GM23338 (cell line): ENCODE data around the gene MARF1. TPM values are rescaled to one million over a fixed set of nuclear protein-coding genes. Genes with fewer than 3 reads are reported as not detected.
A peak's percentile ranks its signal among the peaks of the same experiment; 100 is the strongest.

Source experiments
- ATAC-seq: fragments of 200-7000 bp; cut with Tn5 transposase; 3 replicates; pipeline ENCODE4 v1.9.1; 2020
- DNase-seq: peaks from one replicate; pipeline ENCODE4 v3.0.0-alpha.2; 2015; ENCODE audit warnings: low spot score
- H2AFZ ChIP-seq: fragments of 200-600 bp; sonication (generic); 2 replicates; pipeline ENCODE4 v1.8.0; 2016; ENCODE audit warnings: antibody characterized with exemption, mild to moderate bottlenecking, moderate library complexity
- H3F3A ChIP-seq: fragments of 200-600 bp; sonication (generic); replicated peaks from 2 replicates; pipeline ENCODE4 v1.8.0; 2017; ENCODE audit warnings: antibody characterized with exemption, mixed run types, low read depth
- H3K27ac ChIP-seq: fragments of 200-600 bp; sonication (generic); 2 replicates; pipeline ENCODE4 v1.6.1; 2016; ENCODE audit warnings: low read depth
- H3K27me3 ChIP-seq: fragments of 200-600 bp; sonication (generic); 2 replicates; pipeline ENCODE4 v1.8.0; 2016; ENCODE audit warnings: mild to moderate bottlenecking, mixed run types, moderate library complexity; ENCODE audit not compliant: insufficient read depth
- H3K36me3 ChIP-seq: fragments of 200-600 bp; sonication (generic); 2 replicates; pipeline ENCODE4 v1.8.0; 2016; ENCODE audit warnings: mild to moderate bottlenecking; ENCODE audit not compliant: insufficient read depth
- H3K4me1 ChIP-seq: fragments of 200-600 bp; sonication (generic); 2 replicates; pipeline ENCODE4 v1.8.0; 2016; ENCODE audit warnings: mild to moderate bottlenecking, moderate library complexity; ENCODE audit not compliant: insufficient read depth
- H3K4me2 ChIP-seq: fragments of 200-600 bp; sonication (generic); 2 replicates; pipeline ENCODE4 v1.7.1; 2017; ENCODE audit warnings: mixed run types
- H3K4me3 ChIP-seq: fragments of 200-600 bp; sonication (generic); 2 replicates; pipeline ENCODE4 v1.6.1; 2016; ENCODE audit warnings: mixed run types
- H3K79me2 ChIP-seq: fragments of 200-600 bp; sonication (generic); replicated peaks from 2 replicates; pipeline ENCODE4 v1.8.0; 2017; ENCODE audit warnings: mild to moderate bottlenecking; ENCODE audit not compliant: insufficient read depth
- H3K9me2 ChIP-seq: fragments of 200-600 bp; sonication (generic); 2 replicates; pipeline ENCODE4 v1.8.0; 2017; ENCODE audit not compliant: insufficient read depth
- H4K20me1 ChIP-seq: fragments of 200-600 bp; sonication (generic); replicated peaks from 2 replicates; pipeline ENCODE4 v1.8.0; 2017; ENCODE audit warnings: mild to moderate bottlenecking; ENCODE audit not compliant: insufficient read depth
- H3K27ac Mint-ChIP-seq: 2 replicates; pipeline ENCODE4 v1.8.0; 2020; ENCODE audit warnings: inconsistent platforms, mild to moderate bottlenecking, moderate library complexity, mixed read lengths
- H3K27me3 Mint-ChIP-seq: 3 replicates; pipeline ENCODE4 v1.8.0; 2022; ENCODE audit warnings: low read depth, mild to moderate bottlenecking, moderate library complexity, mixed read lengths, inconsistent platforms; ENCODE audit not compliant: insufficient read depth, poor library complexity
- H3K36me3 Mint-ChIP-seq: 3 replicates; pipeline ENCODE4 v1.8.0; 2021; ENCODE audit warnings: low read depth, mild to moderate bottlenecking, inconsistent platforms, moderate library complexity, mixed read lengths
- H3K4me1 Mint-ChIP-seq: 3 replicates; pipeline ENCODE4 v1.8.0; 2020; ENCODE audit warnings: mild to moderate bottlenecking, inconsistent platforms, mixed read lengths
- H3K4me3 Mint-ChIP-seq: 3 replicates; pipeline ENCODE4 v1.8.0; 2021; ENCODE audit warnings: moderate library complexity, mild to moderate bottlenecking, inconsistent platforms, mixed read lengths
- H3K9me3 Mint-ChIP-seq: 3 replicates; pipeline ENCODE4 v1.8.0; 2020; ENCODE audit warnings: moderate library complexity, mild to moderate bottlenecking, inconsistent platforms, mixed read lengths
- CREB1 ChIP-seq: fragments of 250-450 bp; sonication (Bioruptor Pico); IDR thresholded peaks from 2 replicates; pipeline ENCODE4 v1.5.0; 2020; ENCODE audit warnings: low read depth, mild to moderate bottlenecking, moderate library complexity
- ETS1 ChIP-seq: IDR thresholded peaks from 2 replicates; pipeline ENCODE4 v1.6.1; 2016; ENCODE audit warnings: antibody characterized with exemption
- EZH2 ChIP-seq: fragments of 200-600 bp; sonication (generic); IDR thresholded peaks from one replicate; pipeline ENCODE4 v1.8.0; 2017; ENCODE audit warnings: antibody characterized with exemption, mild to moderate bottlenecking, low read depth; ENCODE audit not compliant: unreplicated experiment
- JUNB ChIP-seq: IDR thresholded peaks from one replicate; pipeline ENCODE4 v1.6.1; 2016; ENCODE audit warnings: antibody characterized with exemption; ENCODE audit not compliant: unreplicated experiment
- NANOG ChIP-seq: IDR thresholded peaks from 2 replicates; pipeline ENCODE4 v1.6.1; 2016; ENCODE audit warnings: antibody characterized with exemption, borderline replicate concordance
- POLR2AphosphoS5 ChIP-seq: IDR thresholded peaks from 2 replicates; pipeline ENCODE4 v1.6.1; 2016; ENCODE audit warnings: antibody characterized with exemption, low read depth
- ZNF462 ChIP-seq: fragments of 250-450 bp; sonication (Bioruptor Pico); IDR thresholded peaks from 2 replicates; pipeline ENCODE4 v1.5.0; 2020; ENCODE audit warnings: mild to moderate bottlenecking, moderate library complexity
- polyA plus RNA-seq: library from polyadenylated mRNA; unstranded; fragments of >200 nt; fragmentation: Nextera tagmentation; extraction: Ambion mirVana; gene quantifications from 2 replicates; pipeline ENCODE4 v1.2.1, GENCODE V29; 2016
- total RNA-seq: library from RNA; depleted of rRNA; stranded (reverse); fragments of >200 nt; shearing (Covaris generic); gene quantifications from 2 replicates; pipeline ENCODE4 v1.2.3, GENCODE V29; 2014

Gene MARF1
- total and polyA plus RNA-seq, 2 experiments from 2014 or later, result 8.3 to 16.0 TPM

- no peak for TF ChIP-seq ZNF462
These were observed 9.5 kb upstream of the MARF1 start (continued) for GRCh38 chr16:15652293-15653001.

- Histone ChIP-seq H3K79me2 (peaks cover 48% of the 10 kb centered on the region), H3K36me3 (no peaks in the 10 kb centered on the region), H3K27me3 (no peaks in the 10 kb centered on the region), H3K4me1 (no peaks in the 10 kb centered on the region), H3K4me3 (peak overlapping the region; percentile 97), H4K20me1 (peaks cover 8% of the 10 kb centered on the region), H3K9me2 (no peaks in the 10 kb centered on the region), H3F3A (peaks cover 11% of the 10 kb centered on the region), H2AFZ (peak overlapping the region; percentile 90), H3K27ac (0 out of 2 replicates have a peak overlapping the region, but pooled peaks have one; percentile 24), H3K4me2 (peak overlapping the region; percentile 80)
- peak; percentile 39 for ATAC-seq
- DNase-seq, result peak; percentile 75
- H3K9me3 Mint-ChIP-seq, result no peaks in the 10 kb centered on the region
- H3K36me3 Mint-ChIP-seq, result peaks cover 9% of the 10 kb centered on the region; the same call in 2 of the 3 replicates
- H3K4me3 Mint-ChIP-seq, result peak overlapping the region; percentile 100
- H3K27ac Mint-ChIP-seq, result peak overlapping the region; percentile 95
- peaks cover 3% of the 10 kb centered on the region; the same call in 1 of the 3 replicates for H3K4me1 Mint-ChIP-seq
- H3K27me3 Mint-ChIP-seq, result peaks cover 13% of the 10 kb centered on the region
- no peak for TF ChIP-seq NANOG
- TF ChIP-seq JUNB, result no peak
- no peak for TF ChIP-seq ETS1
- no peak for TF ChIP-seq EZH2
- no peak for TF ChIP-seq POLR2AphosphoS5
- TF ChIP-seq ZNF462, result no peak
- no peak for TF ChIP-seq CREB1 (CRISPR knock-in tag)
These were observed 7.8 kb upstream of the MARF1 start for GRCh38 chr16:15650698-15651171.
